ENCODE data around the gene SLC6A12.

- no peak for TF ChIP-seq TAF1 (IDR thresholded peaks at IDR 0.05; ENCODE audit: borderline replicate concordance, low read depth, low read length)
- TF ChIP-seq CTCF (IDR thresholded peaks at IDR 0.05): no peak
- no peak for TF ChIP-seq SMC3 (IDR thresholded peaks at IDR 0.05; ENCODE audit: low read depth, low read length)
- no peak for TF ChIP-seq SIN3A (IDR thresholded peaks at IDR 0.05; ENCODE audit: borderline replicate concordance, low read depth, low read length)
- no peak for TF ChIP-seq EP300 (IDR thresholded peaks at IDR 0.05; ENCODE audit: borderline replicate concordance in 1 of 2, low read depth in 1 of 2, low read length in 1 of 2)
- no peak for TF ChIP-seq MAX (IDR thresholded peaks at IDR 0.05; ENCODE audit: low read depth)
- no peak for TF ChIP-seq YY1 (IDR thresholded peaks at IDR 0.05; ENCODE audit: low read depth)
- TF ChIP-seq NRF1 (IDR thresholded peaks at IDR 0.05; ENCODE audit: low read depth, low read length): no peak
- no peak for TF ChIP-seq RXRA (IDR thresholded peaks at IDR 0.05; ENCODE audit: borderline replicate concordance, low read depth)
These were observed 40.1 kb upstream of the SLC6A12 start for GRCh38 chr12:254039-254438.
